Activated T-helper 9 cell treated with anti-CD3 and anti-CD28 coated beads, Interleukin-2, amount 50 U/mL, for 16 hours (primary cell): Measurements from ENCODE around the gene MYLK4.

Experiments used
- DNase-seq: peaks from one replicate; pipeline ENCODE4 v3.0.0-alpha.2; 2020; ENCODE audit warnings: low read depth

Gene MYLK4

DNA sequence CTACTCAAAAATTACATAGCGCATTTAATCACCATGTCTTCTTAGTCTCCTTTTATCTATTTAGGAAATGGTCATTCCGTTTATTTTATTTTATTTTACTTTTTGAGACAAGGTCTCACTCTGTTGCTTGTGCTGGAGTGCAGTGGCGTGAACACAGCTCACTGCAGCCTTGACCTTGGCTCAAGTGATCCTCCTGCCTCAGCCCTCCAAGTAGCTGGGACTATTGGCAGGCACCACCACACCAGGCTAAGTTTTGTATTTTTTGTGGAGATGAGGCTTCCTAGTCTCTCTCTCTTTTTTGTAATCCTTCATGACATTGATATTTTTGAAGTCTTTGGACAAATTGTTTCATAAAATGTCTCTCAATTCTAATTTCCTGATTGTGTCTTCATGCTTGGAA is 4.7 kb upstream of the MYLK4 start:
- DNase-seq = no peak

DNA sequence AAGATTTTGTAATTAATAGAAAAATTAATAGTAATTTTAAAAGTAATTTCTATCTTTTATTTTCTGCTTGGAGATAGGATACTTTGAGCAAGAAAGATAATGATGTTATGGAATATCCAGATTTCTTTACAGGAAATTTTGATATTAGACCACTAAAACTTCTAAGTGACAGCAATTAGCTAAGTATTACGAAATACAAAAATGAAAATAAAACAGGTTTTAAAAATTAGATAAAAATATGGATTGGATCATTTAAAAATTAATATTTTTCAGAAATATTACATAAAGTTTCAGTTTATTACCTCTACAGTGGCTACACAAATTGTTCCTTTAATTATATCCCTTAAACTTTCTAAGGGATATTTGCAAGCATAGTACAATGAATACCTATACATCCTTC is 4.2 kb upstream of the MYLK4 start:
- no peak for DNase-seq

DNA sequence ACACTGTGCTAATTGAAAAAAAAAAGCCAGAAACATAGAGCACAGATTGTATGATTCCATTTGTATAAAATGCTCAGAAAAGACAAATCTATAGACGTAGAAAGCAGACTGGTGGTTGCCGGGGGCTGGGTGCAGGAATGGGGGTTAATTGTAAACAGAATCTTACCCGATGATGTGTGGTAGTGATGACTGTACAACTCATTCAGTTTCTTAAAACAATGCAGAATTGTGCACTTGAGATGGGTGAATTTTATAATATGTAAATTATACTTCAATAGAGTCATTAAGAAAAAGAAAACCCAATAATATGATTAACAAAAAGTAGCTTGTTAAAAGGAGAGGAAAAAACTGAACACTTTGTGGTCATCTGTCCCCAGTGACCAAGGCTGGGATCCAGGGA is 3.7 kb upstream of the MYLK4 start:
- no peak for DNase-seq

DNA sequence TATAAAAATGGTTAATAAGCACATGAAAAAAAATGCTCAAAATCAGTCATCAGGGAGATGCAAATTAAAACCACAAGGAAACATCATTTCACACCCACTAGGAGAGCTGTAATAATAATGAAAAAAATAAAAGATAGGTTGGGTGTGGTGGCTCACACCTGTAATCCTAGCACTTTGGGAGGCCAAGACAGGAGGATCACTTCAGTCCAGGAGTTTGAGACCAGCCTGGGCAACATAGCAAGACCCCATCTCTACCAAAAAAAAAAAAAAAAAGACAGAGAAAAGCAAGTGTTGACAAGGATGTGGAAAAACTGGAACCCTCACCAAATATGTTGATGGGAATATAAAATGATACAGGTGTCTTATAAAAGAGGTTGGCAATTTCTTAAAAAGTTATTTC is 3.0 kb upstream of the MYLK4 start:
- no peak for DNase-seq

DNA sequence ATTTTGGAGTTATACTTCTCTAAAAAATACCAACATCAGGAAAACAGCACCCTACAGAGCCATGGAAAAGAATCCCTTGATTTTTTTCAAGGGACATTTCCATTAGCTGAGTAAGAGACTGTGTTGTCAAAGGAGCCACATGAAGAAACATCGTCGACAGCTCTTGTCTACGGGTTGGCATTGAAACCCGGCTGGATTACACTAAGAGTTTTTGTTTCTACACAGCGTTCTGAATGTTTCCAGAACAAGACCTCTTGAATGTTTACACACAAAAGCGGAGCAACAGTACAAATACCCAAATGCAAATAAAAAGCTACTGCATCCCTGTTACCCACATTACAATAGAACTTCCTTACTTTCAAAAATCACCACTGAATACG is 2.4 kb upstream of the MYLK4 start:
- DNase-seq = no peak

DNA sequence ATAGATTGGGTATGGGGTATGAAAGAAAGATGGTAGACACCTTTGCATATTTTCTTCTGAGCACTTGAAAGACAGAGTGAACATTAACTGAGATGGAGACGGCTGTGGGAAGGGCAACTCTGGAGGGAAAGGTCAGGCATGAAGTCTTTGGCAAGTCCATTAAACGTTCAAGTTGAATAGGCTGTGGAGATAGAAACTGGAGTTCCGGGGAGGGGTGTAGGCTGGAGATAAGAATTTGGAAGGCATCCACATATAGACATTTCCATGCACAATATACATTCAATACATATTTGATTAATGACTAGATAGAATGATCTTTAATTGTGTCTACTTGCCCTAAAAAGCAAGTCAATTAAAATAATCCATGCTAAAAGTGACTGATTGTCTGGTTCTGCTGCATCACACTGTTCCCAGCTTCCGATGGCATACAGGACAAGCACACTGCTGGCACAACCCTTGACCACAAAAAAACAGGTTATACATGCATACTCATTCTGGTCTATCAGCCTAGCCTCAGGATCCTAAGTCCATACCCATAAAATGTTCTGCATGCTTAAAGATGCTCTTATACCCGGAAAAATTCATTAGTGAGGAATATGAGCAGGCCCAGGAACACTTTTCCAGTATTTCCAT is 1.9 kb upstream of the MYLK4 start:
- no peak for DNase-seq

DNA sequence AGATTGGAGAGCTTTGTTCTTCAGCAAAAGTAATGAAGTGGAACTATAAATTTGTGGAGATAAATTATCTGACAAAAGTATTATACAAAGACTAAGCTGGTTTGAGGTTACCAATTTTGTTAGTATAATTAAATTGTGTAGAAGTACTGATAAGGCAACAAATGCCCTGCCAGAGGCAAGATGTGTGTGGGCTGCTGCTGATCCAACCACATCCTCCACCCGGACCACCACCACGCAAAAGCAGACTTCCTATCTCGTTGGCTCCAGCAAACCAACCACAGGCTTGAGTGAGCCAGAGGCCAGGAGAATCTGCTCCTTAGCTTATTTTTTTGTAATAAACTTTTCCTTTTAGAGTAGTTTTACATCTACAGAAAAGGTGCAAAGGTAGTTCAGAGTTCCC is 1.1 kb upstream of the MYLK4 start:
- DNase-seq = no peak

DNA sequence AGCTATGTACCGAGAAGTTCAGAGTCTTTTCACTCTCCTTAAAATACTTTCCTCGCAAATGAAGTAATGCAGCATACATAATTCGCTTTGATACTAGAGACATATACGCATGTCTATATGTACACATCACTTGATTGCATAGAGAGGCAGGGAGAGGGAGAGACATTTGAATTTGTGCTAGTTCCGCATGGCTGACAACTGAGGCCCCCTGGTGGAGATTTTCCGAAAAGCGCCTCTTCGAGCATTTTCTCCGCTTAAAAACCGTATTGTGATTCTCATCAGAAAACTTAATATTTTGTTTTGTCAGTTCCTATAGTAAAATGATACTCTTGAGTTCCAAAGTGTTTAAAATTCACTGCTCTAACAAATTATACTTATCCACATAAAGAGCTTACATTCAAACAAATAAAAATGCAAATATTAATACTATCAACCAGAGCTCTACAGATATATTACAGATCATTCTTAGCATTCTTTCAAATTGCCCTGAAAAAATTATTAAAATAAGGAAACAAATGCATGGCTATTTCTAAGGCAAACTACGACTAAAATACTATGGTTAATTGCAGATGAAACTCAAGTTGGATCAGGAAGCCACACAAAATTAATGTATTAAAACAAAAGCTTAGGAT is 637 bp downstream of the MYLK4 start:
- peak; percentile 40 for DNase-seq

DNA sequence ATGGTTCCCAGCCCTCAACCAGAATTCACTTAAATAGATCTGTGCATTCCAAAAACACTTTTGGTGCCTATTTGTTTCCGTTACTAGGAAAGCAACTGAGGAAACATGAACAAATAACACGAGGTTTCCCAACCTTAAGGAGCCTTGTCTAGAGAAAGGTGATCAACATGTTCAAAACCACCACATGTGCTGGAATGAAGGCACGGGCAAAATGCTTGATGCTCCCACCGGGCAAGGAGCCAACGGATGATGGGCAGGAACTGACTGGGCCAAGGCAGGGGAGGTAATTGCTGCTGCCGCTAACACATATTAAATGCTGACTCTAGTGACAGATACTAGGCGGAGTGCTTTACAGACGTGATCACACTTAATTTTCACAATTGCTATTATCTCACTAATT is 2.5 kb downstream of the MYLK4 start:
- no peak for DNase-seq

DNA sequence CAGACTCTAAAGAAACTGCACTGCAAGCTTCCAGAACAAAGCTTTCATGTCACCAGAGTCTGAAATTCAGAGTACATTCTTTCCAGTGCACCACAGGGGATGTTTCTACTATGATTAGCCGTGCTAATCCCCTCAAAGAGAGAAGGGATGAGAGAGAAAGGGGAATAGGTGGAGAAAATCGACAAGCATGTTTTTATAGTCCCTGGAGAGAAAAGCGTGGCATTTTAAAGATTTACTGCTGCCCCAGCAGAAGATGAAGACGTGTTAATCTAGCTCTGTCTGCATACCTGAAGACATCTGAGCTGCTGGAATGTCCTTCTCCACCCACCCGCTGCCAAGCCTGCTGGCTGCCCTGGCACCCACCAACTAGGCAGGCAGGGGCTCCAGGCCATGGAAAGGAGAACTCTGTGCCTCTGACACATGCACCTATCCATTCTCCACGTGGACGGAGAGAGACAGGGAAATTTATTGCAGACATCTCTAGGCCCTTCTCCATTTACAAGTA is 4.1 kb downstream of the MYLK4 start:
- DNase-seq = no peak

DNA sequence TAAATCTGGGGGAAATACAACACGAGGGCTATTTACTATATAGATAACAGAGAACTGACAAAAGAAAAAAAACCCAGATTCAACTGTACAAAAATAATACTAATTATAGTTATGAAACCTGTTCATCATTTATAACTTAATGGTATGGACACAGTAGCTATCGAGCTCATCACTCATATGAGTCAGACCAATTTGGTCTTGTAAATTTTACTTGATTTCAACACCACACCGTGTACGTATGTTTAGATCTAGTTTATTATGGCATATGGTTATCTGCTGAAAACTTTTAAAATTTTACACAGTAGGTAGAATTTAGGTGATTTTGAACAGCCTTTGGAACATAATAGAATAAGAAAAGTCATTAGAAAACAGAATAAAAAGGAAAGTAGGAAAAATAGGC is 5.5 kb downstream of the MYLK4 start:
- no peak for DNase-seq

DNA sequence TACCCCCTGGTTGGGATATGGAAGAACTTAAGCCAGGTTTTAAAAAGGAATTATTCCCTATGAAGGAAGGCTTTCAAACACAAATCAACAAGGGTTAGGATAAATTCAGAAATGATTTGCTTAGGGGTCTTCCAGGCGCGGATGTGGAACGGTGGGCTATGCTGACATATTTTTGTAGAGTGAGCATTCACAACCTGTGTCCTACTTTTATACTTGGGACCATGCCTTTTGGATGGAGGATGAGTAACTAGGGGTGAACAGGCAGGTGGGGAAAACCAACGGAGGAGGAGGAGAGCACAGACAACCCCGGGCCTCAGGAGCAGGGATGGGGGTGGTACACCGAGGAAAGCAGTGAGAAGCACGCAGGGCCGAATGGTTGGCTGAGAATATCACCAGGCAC is 5.9 kb downstream of the MYLK4 start:
- DNase-seq = no peak

DNA sequence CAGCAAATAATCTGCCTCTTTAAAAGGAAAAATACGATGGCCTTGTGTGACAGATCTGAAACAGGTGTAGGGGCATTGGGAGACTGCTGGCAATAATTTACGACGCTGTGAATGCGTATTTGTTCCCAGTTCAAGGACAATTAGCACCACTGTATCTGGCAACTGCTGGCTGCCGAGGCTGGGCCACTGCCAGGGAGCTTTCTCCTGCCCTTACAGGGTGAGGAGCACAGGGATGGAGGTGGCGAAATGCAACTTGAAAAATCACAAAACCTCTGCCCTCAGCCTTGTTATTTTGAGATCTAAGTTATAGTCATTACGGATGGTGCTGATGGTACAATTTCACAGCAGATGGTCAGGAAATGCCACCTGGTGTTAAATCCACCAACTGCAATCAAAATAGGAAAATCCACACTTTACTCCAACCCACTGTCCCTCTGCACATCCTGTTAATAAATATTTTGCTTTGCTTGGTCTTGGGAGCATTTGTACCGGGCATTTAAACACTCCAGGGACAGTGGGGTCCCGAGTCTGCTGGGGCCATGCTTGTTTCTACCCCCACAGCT is 6.4 kb downstream of the MYLK4 start:
- DNase-seq = no peak

DNA sequence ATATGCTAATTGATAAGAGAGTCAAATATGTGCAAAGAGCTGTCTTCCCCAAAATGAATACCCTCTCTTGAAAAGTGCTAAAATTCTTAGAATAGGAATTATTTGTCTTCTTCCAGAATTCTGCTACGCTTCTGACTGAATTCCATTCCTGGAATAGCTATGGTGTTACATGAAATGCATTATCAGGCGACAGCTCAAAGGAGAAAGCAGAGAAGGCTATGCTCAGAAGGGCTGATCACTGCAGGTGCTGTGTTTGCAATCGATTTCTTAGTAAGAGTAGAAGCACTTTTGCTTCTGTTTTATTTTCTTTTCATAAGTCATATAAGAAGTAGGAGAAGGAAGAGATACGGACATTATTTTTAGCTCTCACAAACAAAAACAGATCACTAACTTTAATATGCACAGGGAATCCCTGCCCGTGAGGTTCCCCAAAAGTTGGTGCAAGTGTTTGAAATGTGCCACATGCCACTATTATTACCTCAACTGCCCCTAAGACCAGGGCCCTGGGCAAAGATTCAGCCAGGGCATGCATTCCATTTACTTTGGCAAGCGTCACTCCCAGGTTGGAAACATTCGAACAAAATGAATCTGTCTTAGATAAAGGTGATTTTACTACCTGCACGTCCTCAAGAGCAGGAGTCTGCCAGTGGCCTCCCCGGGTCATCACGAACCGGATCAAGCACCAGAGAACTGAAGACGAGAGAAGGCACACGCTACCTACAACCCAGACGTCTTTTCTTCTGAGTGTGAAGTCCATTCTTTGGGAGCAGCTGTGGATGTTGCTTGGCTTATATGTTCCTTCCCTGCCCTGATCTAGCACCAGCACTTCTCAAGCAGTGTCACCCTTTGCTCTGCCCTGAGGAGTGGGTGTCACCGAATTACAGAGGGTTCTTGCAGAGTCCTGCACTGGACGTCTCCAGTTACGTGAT is 7.2 kb downstream of the MYLK4 start:
- DNase-seq = no peak

DNA sequence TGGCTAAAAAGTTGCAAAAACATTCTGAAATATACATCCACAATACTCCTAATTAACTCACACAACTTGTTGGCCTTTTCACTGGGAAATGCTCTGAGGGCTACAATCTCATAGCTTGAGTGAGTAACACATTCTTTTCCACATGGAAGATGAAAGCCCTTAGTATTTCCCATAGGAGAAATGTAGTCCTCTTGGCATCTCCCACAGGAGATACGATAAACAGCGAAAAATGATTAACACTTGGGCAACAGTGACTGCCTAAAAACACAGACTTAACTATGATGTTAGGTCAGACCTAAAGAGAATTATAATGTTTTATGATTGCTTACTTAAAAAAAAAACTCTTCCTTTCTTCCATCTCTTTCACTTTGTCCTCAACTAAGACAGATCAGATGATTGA is 9.0 kb downstream of the MYLK4 start:
- no peak for DNase-seq

DNA sequence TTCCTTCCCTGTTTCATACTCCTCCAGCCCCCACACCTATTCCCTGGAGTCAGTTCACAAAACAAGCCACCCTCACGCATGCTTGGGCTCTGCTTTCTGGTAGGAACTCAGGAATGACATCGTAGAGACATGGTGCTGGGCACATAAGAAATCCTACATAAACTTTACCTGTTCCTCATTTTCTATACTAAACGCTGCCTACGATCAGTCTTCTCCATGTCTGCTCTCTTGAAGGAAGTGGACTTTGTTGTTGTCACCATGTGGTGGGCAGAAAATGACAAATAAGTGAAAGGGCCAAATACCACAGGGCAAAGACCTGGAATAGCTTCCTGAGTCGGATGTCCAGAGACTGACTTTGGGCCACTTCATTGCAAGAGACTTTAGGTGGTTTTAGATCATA is 10.1 kb downstream of the MYLK4 start:
- no peak for DNase-seq

DNA sequence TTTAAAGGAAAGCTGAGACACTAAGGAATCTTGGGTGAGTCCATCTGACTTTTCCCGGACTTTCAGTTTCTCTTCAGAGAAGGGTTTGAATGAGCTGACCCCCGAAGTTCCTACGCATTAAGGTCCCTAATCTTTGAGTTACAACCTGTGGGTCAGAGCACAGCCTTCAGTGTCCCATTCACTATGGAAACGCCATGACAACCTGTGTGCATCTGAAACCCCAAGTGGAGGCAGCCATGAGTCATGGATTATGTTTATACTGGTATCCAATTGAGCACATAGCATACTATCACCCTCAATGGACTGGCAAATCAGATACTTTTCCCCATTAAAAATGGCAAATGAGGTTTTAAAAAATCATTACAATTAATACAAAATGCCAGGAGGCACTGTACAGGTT is 11.4 kb downstream of the MYLK4 start:
- no peak for DNase-seq

DNA sequence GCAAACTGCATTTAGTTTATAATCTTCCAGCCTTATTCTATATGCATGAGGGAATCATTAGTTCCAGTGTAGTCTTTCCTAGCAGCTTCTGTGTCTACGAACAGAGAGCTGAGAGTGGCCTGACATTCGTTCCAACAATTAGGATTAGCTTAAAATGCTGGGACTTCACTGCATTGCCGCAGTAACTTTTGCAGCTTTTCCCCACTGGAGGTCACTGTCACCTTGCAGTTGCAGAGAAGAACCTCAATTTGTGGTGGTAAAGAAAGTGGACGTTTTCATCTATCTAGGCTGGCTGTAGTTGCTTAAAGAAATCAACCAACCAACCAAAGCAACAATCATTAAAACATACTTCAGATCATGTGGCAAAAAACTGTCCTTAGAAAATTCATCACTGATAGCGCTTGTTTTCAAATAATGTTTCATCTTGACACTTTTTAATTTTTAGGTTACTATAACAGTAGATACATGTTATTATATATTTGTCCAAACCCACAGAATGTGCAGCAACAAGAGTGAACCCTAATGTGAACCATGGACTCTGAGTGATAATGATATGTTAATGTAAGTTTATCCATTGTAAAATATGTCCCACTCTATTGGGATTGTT is 12.2 kb downstream of the MYLK4 start:
- DNase-seq = no peak

DNA sequence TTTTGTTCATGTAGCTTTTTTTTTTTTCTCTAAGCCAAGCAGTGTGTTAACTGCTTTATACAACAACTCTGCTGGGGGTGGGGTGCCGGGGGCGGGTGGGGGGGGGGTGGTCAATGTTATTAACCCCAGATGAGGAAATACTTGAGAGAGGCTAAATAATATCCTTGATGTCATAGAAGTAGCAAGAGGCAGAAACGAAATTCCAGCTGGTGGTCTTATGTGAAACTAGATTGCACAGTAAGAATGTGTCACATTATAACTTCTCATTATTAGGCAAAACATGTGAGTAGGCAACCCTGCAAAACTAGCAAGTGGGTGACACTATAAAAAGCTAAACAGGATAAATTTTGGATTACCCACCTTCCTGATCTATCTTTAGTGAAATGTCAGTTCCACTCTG is 12.8 kb downstream of the MYLK4 start:
- DNase-seq = no peak

DNA sequence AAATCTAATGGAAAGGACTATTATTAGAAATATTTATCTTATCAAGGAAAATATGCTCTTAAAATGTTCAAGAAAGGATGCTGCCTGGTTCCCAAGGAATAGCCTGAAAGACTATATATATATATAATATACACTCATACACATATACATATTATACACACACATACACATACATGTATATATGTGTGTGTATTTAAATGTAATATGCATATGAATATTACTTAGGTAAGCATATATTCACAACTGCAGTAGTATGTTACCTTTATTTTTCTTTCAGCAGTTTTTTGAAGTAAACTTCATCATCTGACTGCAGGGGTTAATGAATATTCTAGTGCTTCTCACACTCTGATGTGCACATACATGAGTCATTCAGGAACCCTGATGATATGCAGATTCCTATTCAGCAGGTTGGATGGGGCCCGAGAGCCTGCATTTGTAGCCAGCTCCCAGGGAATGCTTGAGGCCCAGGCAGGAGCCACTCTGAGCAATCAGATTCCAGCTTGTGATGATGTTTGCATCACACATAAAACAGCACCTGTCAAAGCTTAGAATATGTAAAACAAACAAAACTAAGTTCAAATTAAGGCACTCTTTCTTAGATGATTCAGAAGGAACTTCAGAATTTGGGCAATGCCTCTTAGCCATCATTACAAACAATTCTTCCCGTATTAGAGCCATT is 16.1 kb downstream of the MYLK4 start:
- DNase-seq = no peak

DNA sequence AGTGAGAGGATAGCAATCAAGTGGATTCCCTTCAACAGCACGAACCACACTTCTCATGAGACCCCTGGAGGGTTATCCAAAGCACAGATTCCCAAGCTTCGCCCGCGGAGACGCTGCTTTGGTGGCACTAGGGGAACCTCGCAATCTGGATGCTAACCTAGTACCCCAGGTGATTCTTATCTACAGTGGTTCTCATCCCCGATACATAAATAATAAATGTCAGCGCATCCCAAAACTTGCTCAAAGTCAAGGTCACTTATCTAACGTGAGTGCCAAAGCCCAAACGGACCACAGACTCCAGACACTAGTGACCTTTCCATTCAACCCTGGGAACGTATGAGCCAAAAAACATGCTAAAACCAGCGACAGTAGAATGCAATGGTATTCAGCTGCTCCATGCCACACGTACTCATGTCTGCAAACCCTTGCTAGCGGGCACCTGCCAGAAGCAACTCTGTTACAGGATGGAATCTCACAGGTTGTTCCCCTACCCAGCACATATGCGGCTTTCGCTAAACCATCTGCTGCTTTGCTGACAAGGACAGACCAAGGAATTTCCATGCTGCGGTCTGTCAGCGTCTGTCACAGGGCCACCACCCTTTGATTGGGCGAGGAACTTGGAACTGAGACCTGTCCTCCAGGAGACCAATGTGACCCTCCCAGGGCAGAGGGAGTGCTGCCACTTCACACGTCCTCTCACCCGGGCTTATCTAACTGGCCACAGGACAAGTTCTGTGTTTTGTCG is 16.8 kb downstream of the MYLK4 start:
- no peak for DNase-seq
